ENCODE data around the gene KASH5.

- TF ChIP-seq CTCF (IDR thresholded peaks at IDR 0.05; ENCODE audit: low read depth, low read length, poor library complexity, severe bottlenecking) = no peak
- TF ChIP-seq EZH2phosphoT487 (IDR thresholded peaks at IDR 0.05; ENCODE audit: borderline replicate concordance, low read length) = no peak
Observed at GRCh38 chr19:49343123-49343522, 44.9 kb upstream of the KASH5 start.

All from DOHH2 (cell line).